Measurements from ENCODE around the gene RNF151.

RNF151 gene

GRCh38 chr16:2004795-2005517 lies 38.3 kb downstream of the RNF151 start:
- TF ChIP-seq EZH2phosphoT487 (IDR thresholded peaks at IDR 0.05; ENCODE audit: low read length) (no peak), EZH2 (optimal IDR thresholded peaks at IDR 0.05; ENCODE audit: low read depth, low read length) (no peak)
- TF ChIP-seq, protein P1, sequence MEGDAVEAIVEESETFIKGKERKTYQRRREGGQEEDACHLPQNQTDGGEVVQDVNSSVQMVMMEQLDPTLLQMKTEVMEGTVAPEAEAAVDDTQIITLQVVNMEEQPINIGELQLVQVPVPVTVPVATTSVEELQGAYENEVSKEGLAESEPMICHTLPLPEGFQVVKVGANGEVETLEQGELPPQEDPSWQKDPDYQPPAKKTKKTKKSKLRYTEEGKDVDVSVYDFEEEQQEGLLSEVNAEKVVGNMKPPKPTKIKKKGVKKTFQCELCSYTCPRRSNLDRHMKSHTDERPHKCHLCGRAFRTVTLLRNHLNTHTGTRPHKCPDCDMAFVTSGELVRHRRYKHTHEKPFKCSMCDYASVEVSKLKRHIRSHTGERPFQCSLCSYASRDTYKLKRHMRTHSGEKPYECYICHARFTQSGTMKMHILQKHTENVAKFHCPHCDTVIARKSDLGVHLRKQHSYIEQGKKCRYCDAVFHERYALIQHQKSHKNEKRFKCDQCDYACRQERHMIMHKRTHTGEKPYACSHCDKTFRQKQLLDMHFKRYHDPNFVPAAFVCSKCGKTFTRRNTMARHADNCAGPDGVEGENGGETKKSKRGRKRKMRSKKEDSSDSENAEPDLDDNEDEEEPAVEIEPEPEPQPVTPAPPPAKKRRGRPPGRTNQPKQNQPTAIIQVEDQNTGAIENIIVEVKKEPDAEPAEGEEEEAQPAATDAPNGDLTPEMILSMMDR (IDR thresholded peaks at IDR 0.05; ENCODE audit: low read length) = no peak
- no peaks in the 10 kb centered on the region for H3K27me3 ChIP-seq (replicated peaks; ENCODE audit: insufficient read depth, low read length)
- H2AFZ ChIP-seq (ENCODE audit: low read length) = no peak overlapping the region
- H3K4me1 ChIP-seq (ENCODE audit: low read length) = peaks cover 14% of the 10 kb centered on the region; the same call in 1 of the 2 replicates
- H3K4me3 ChIP-seq (ENCODE audit: low read length) = no peak overlapping the region
- H3K36me3 ChIP-seq (replicated peaks; ENCODE audit: insufficient read depth, low read length) = no peaks in the 10 kb centered on the region
- no peak for DNase-seq
- no peak overlapping the region for H3K9ac ChIP-seq (ENCODE audit: low read length)
- peaks cover 68% of the 10 kb centered on the region for H3K79me2 ChIP-seq (ENCODE audit: low read length)
- no peak overlapping the region for H3K4me2 ChIP-seq (ENCODE audit: low read depth, low read length)
- H3K27ac ChIP-seq (ENCODE audit: low read length) = no peak overlapping the region
- no peaks in the 10 kb centered on the region for H3K9me2 ChIP-seq (replicated peaks; ENCODE audit: insufficient read depth, low read length)
- peaks cover 6% of the 10 kb centered on the region; the same call in 1 of the 2 replicates for H4K20me1 ChIP-seq (ENCODE audit: insufficient read depth, low read length)
- no peaks in the 10 kb centered on the region for H3F3A ChIP-seq (ENCODE audit: insufficient read depth, low read length)
- H3K9me3 ChIP-seq (replicated peaks; ENCODE audit: insufficient read depth, low read length) = no peaks in the 10 kb centered on the region

GRCh38 chr16:2005646-2006045 lies 39.0 kb downstream of the RNF151 start:
- no peaks in the 10 kb centered on the region for H3K27me3 ChIP-seq (replicated peaks; ENCODE audit: insufficient read depth, low read length)
- TF ChIP-seq EZH2 (optimal IDR thresholded peaks at IDR 0.05; ENCODE audit: low read depth, low read length) (no peak), EZH2phosphoT487 (IDR thresholded peaks at IDR 0.05; ENCODE audit: low read length) (no peak)
- TF ChIP-seq, protein P1 (IDR thresholded peaks at IDR 0.05; ENCODE audit: low read length) = no peak
- H3K36me3 ChIP-seq (replicated peaks; ENCODE audit: insufficient read depth, low read length) = no peaks in the 10 kb centered on the region
- no peak for DNase-seq
- peaks cover 6% of the 10 kb centered on the region; the same call in 1 of the 2 replicates for H4K20me1 ChIP-seq (ENCODE audit: insufficient read depth, low read length)
- peaks cover 17% of the 10 kb centered on the region; the same call in 1 of the 2 replicates for H3K4me1 ChIP-seq (ENCODE audit: low read length)
- no peak overlapping the region for H3K4me3 ChIP-seq (ENCODE audit: low read length)
- no peaks in the 10 kb centered on the region for H3F3A ChIP-seq (ENCODE audit: insufficient read depth, low read length)
- peaks cover 75% of the 10 kb centered on the region for H3K79me2 ChIP-seq (ENCODE audit: low read length)
- no peaks in the 10 kb centered on the region for H3K9me2 ChIP-seq (replicated peaks; ENCODE audit: insufficient read depth, low read length)
- H3K9ac ChIP-seq (ENCODE audit: low read length) = no peak overlapping the region
- H3K4me2 ChIP-seq (ENCODE audit: low read depth, low read length) = no peak overlapping the region
- H3K27ac ChIP-seq (ENCODE audit: low read length) = no peak overlapping the region
- H3K9me3 ChIP-seq (replicated peaks; ENCODE audit: insufficient read depth, low read length) = no peaks in the 10 kb centered on the region
- no peak overlapping the region for H2AFZ ChIP-seq (ENCODE audit: low read length)

DNA sequence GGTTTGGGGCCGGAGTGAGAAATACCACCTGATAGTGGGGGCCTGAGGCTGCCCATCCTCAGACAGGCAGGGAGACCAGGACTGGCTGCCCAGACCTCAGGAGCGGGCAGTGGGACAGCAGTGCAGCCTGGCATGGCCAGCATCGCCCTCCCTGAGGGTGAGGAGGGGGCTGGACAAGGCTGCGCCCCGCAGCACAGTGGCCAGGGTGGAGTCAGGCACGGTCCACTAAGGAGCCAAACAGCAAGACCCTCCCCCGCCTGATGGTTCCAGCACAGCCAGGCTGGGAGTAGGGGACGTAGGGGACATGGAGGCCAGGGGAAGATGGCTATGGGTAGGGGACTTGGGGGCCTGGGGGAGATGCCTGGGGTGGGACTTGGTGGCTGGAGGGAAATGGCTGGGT lies 39.7 kb downstream of the RNF151 start:
- Histone ChIP-seq H3K9me2 (replicated peaks; ENCODE audit: insufficient read depth, low read length) (no peaks in the 10 kb centered on the region), H2AFZ (ENCODE audit: low read length) (no peak overlapping the region), H3K36me3 (replicated peaks; ENCODE audit: insufficient read depth, low read length) (no peaks in the 10 kb centered on the region), H3K9me3 (replicated peaks; ENCODE audit: insufficient read depth, low read length) (no peaks in the 10 kb centered on the region), H3K4me2 (ENCODE audit: low read depth, low read length) (no peak overlapping the region), H3K4me1 (ENCODE audit: low read length) (peaks cover 17% of the 10 kb centered on the region; the same call in 1 of the 2 replicates), H3K4me3 (ENCODE audit: low read length) (no peak overlapping the region), H3F3A (ENCODE audit: insufficient read depth, low read length) (no peaks in the 10 kb centered on the region), H4K20me1 (ENCODE audit: insufficient read depth, low read length) (peaks cover 6% of the 10 kb centered on the region; the same call in 1 of the 2 replicates), H3K27me3 (replicated peaks; ENCODE audit: insufficient read depth, low read length) (no peaks in the 10 kb centered on the region), H3K27ac (ENCODE audit: low read length) (no peak overlapping the region), H3K79me2 (ENCODE audit: low read length) (peaks cover 75% of the 10 kb centered on the region), H3K9ac (ENCODE audit: low read length) (no peak overlapping the region)
- no peak for DNase-seq
- TF ChIP-seq, protein P1 (IDR thresholded peaks at IDR 0.05; ENCODE audit: low read length) = no peak
- TF ChIP-seq EZH2phosphoT487 (IDR thresholded peaks at IDR 0.05; ENCODE audit: low read length) = no peak
- TF ChIP-seq EZH2 (optimal IDR thresholded peaks at IDR 0.05; ENCODE audit: low read depth, low read length) = no peak

Measured in MM.1S (cell line).